ENCODE measurements around the gene MYO19.
"Not testable (repeated sequence)": the region's sequence is repeated elsewhere in the genome, so short reads cannot be mapped to it uniquely, and the experiment has no call there.

MYO19 gene

GRCh38 chr17:36532435-36532975 lies 2.2 kb downstream of the MYO19 start:
- DNase-seq, result no peak

- DNase-seq, result no peak
These were observed 5.5 kb downstream of the MYO19 start for GRCh38 chr17:36529121-36529520.

- no peak for DNase-seq
These were observed 6.9 kb downstream of the MYO19 start for GRCh38 chr17:36527621-36528250.

GRCh38 chr17:36525888-36526287 lies 8.8 kb downstream of the MYO19 start:
- no peak for DNase-seq

- no peak for DNase-seq
These were observed 9.6 kb downstream of the MYO19 start for GRCh38 chr17:36525113-36525512.

GRCh38 chr17:36524428-36524876 lies 10.2 kb downstream of the MYO19 start:
- no peak for DNase-seq

- DNase-seq, result no peak
These were observed 11.6 kb downstream of the MYO19 start for GRCh38 chr17:36523113-36523512.

GRCh38 chr17:36515837-36516236 lies 18.8 kb downstream of the MYO19 start:
- no peak for DNase-seq

GRCh38 chr17:36514856-36515255 lies 19.8 kb downstream of the MYO19 start:
- DNase-seq, result no peak

GRCh38 chr17:36512641-36513040 lies 22.0 kb downstream of the MYO19 start:
- DNase-seq, result no peak

GRCh38 chr17:36511216-36511615 lies 23.5 kb downstream of the MYO19 start:
- no peak for DNase-seq

- no peak for DNase-seq
These were observed 24.0 kb downstream of the MYO19 start for GRCh38 chr17:36510636-36511035.

- DNase-seq, result no peak
These were observed 25.2 kb downstream of the MYO19 start for GRCh38 chr17:36509272-36509985.

- DNase-seq, result not testable (repeated sequence)
These were observed 26.2 kb downstream of the MYO19 start for GRCh38 chr17:36508439-36508838.

GRCh38 chr17:36507266-36507665 lies 27.4 kb downstream of the MYO19 start:
- DNase-seq, result no peak

GRCh38 chr17:36506831-36507230 lies 27.8 kb downstream of the MYO19 start:
- DNase-seq, result no peak

- DNase-seq, result no peak
These were observed 28.3 kb downstream of the MYO19 start for GRCh38 chr17:36506249-36506826.

- no peak for DNase-seq
These were observed 29.5 kb downstream of the MYO19 start for GRCh38 chr17:36505171-36505570.

- no peak for DNase-seq
These were observed 30.5 kb downstream of the MYO19 start for GRCh38 chr17:36504156-36504545.

- no peak for DNase-seq
These were observed 31.1 kb downstream of the MYO19 start for GRCh38 chr17:36503456-36504155.

- no peak for DNase-seq
These were observed 32.7 kb downstream of the MYO19 start for GRCh38 chr17:36501963-36502362.

- no peak for DNase-seq
These were observed 33.3 kb downstream of the MYO19 start for GRCh38 chr17:36501351-36501750.

GRCh38 chr17:36500745-36501225 lies 33.9 kb downstream of the MYO19 start:
- DNase-seq, result no peak

All from cortex of kidney (tissue), 1 donor.